Eye (tissue), 1 donor: Measurements from ENCODE around the gene PROSER2.

Source experiments
- DNase-seq: peaks from one replicate; pipeline ENCODE4 v3.0.0-alpha.2; 2015

PROSER2 gene

GRCh38 chr10:11869743-11870460 is 46.7 kb downstream of the PROSER2 start:
- DNase-seq, result peak; percentile 73

- DNase-seq, result no peak
Measured at GRCh38 chr10:11870461-11870780, 47.3 kb downstream of the PROSER2 start.

GRCh38 chr10:11870900-11871400 is 47.8 kb downstream of the PROSER2 start:
- DNase-seq, result no peak

GRCh38 chr10:11871466-11871865 is 48.3 kb downstream of the PROSER2 start:
- no peak for DNase-seq

GRCh38 chr10:11874568-11875493 is 51.7 kb downstream of the PROSER2 start:
- peak; percentile 94 for DNase-seq

GRCh38 chr10:11875494-11876281 is 52.5 kb downstream of the PROSER2 start:
- peak; percentile 83 for DNase-seq

- DNase-seq, result no peak
Measured at GRCh38 chr10:11876324-11876723, 53.2 kb downstream of the PROSER2 start.

- no peak for DNase-seq
Measured at GRCh38 chr10:11876805-11877590, 53.8 kb downstream of the PROSER2 start.

GRCh38 chr10:11877591-11877905 is 54.4 kb downstream of the PROSER2 start:
- DNase-seq, result no peak

- no peak for DNase-seq
Measured at GRCh38 chr10:11878776-11879175, 55.6 kb downstream of the PROSER2 start.

GRCh38 chr10:11879387-11880094 is 56.4 kb downstream of the PROSER2 start:
- DNase-seq, result no peak

- DNase-seq, result no peak
Measured at GRCh38 chr10:11880151-11881029, 57.2 kb downstream of the PROSER2 start.

GRCh38 chr10:11881030-11881476 is 57.9 kb downstream of the PROSER2 start:
- DNase-seq, result peak; percentile 28

GRCh38 chr10:11881477-11882417 is 58.6 kb downstream of the PROSER2 start:
- no peak for DNase-seq

GRCh38 chr10:11882646-11883375 is 59.7 kb downstream of the PROSER2 start:
- DNase-seq, result no peak

GRCh38 chr10:11884706-11885423 is 61.7 kb downstream of the PROSER2 start:
- DNase-seq, result no peak

- no peak for DNase-seq
Measured at GRCh38 chr10:11885437-11886137, 62.4 kb downstream of the PROSER2 start.

GRCh38 chr10:11886138-11886474 is 63.0 kb downstream of the PROSER2 start:
- DNase-seq, result no peak
